H1 (cell line): ENCODE measurements around the gene MMP11. TPM values are rescaled to one million over a fixed set of nuclear protein-coding genes. Genes with fewer than 3 reads are reported as not detected.

Source experiments
- E2F6 ChIP-seq: IDR thresholded peaks from 2 replicates; pipeline ENCODE4 v1.6.1; 2012; ENCODE audit warnings: inconsistent platforms
- SP4 ChIP-seq: IDR thresholded peaks from 2 replicates; pipeline ENCODE4 v1.6.1; 2012; ENCODE audit warnings: low read length, inconsistent platforms
- ZNF274 ChIP-seq: IDR thresholded peaks from 2 replicates; pipeline ENCODE4 v1.7.0; 2012; ENCODE audit warnings: low read length, borderline replicate concordance; ENCODE audit errors: extremely low read depth
- polyA plus RNA-seq, 7 experiments: library from polyadenylated mRNA; depleted of rRNA in 3 of 7; stranded (reverse) in 5 of 7; unstranded in 2 of 7; fragments of >200 nt in 5 of 7; fragments of 200-250 nt in 2 of 7; gene quantifications; 1 replicate in 5 of 7; 2 replicates in 1 of 7; 4 replicates in 1 of 7; pipeline versions ENCODE4 v1.2.1 to v1.2.3, GENCODE V29; 2011 to 2013; ENCODE audit warnings: missing spikeins in 2 of 7, mixed read lengths in 2 of 7
- total RNA-seq: library from RNA; stranded (reverse); fragmentation: NEBNext Ultra II Directional; extraction: Animal tissue kit (Norgen Biotek cat#: 25700); gene quantifications from 2 replicates; pipeline ENCODE4 v1.2.1, GENCODE V29; 2021

Gene MMP11
- total and polyA plus RNA-seq, 2 of the 8 experiments (the other 6 are each of a cell fraction or from before 2014, with no cell fraction given) = 10.2 to 18.3 TPM

GRCh38 chr22:23744001-23744400 lies 28.6 kb upstream of the MMP11 start (continued):
- TF ChIP-seq ZNF274 (no peak), E2F6 (no peak), SP4 (no peak)
- TF ChIP-seq, all 59 proteins: peak for 0
